A549 treated with AZD9567 at 1 μM for 4 hours (cell line): Measurements from ENCODE around the gene MUC21. TPM values are rescaled to one million over a fixed set of nuclear protein-coding genes. Genes with fewer than 3 reads are reported as not detected.

ENCODE experiments used
- total RNA-seq: library from RNA; stranded (reverse); fragments of 200-300 nt; extraction: Qiagen RNA extraction; gene quantifications from 5 replicates; pipeline ENCODE4 v1.2.3, GENCODE V29; 2022; ENCODE audit not compliant: insufficient read depth

MUC21 gene
- total RNA-seq = not detected in 5 replicates

DNA sequence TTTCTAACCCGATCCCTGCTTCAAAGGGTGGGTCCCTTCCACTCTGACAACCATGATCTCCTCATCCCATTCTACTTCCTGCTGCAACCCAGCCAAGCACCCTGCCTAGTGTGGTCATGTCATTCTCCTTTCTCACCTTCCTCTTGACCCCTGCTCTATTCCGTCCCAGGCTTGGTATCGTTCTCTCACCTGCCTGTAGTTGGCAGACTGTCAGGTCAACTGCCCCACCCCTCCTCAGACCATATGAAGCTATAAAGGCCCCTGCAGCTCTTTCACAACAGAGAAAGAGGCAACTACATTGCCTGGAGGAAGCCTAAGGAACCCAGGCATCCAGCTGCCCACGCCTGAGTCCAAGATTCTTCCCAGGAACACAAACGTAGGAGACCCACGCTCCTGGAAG is at the start of gene MUC21:
Gene MUC21, plus strand, starts transcription at position 280 of the 400 bp plus-strand sequence. CDS start 241 bp downstream, outside the sequence.

DNA sequence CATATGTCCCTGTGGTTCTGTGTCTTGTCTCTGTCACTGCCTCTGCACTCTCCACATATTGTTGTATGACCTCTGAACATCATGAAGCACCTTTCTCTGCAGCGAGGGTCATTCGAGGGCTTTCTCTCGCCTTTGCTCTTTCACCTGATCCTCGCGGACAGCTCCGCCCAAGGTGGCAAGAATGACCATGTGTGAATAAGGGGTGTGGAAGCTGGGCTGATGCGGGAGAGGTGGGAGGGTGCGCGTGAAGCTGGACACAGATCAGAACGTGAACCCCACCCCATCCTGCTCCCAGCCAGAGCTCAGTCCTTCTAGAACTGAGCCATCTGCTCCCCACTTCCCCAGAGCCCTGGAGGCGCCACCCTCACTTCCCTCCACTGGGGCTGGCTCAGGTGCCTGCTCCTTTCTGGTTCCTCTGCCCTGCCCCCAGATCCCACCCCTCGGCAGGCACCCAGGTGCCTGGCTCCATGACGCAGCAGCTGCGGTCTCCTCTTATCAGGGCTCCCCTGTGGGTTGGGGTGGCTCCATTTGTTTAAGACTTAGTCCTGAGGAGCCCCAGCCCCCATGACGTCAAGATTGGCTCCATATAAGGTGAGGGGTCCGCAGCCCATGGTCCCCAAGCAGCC is 43.0 kb upstream of the MUC21 start, which contains the start of gene MUCL3:
Gene MUCL3, plus strand, starts transcription at position 613 of the 626 bp plus-strand sequence. CDS start 27 bp downstream, outside the sequence.

DNA sequence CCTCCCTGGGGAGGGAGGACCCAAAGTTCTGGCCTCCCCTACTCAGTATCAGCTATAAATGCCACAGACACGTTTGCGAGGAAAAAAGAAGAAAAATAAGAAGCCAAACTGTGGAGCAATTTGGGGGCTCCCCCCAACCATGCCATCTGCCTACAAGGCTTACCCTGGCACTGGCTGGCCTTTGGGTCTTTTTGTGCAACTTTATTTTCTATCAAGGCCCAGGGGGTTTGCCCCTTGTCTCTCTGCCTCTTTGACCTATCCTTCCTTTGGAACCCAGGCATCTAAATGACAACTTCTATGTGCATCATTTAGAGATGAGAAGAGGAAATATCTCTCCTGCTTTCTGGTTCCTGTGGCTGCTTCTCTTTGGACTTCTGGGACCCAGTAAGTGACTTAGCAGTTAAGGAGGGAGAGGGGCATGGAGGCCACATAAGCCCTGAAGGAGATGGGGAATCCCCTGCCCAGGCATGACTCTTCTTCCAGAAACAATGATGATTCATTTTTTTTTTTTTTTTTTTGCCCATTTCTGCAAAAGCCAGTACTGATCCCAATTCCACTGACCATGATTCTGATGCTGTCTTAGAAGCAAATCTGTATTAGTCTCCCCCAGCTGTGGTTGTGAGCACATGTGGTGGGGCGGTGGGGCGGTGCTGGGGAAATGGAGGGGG is 27.0 kb downstream of the MUC21 start, which contains the start of gene MUC22:
Gene MUC22, plus strand, starts transcription at position 82 of the 668 bp plus-strand sequence. Its CDS starts 233 bp downstream, at position 315.

Other genes with a start within 250 kb of the MUC21 start
- 64.4 to 88.0 TPM (median 86.4 TPM) in 5 replicates for gene FLOT1, start 241.0 kb upstream of the MUC21 start, total RNA-seq
- gene IER3, start 239.2 kb upstream of the MUC21 start, total RNA-seq = 47.9 to 86.3 TPM (median 75.8 TPM) in 5 replicates
- 46.6 to 53.1 TPM (median 48.9 TPM) in 5 replicates for gene DDR1, start 99.2 kb upstream of the MUC21 start, total RNA-seq
- 15.7 to 20.4 TPM (median 19.1 TPM) in 5 replicates for gene GTF2H4, start 75.5 kb upstream of the MUC21 start, total RNA-seq
- 9.0 to 14.5 TPM (median 13.3 TPM) in 5 replicates for gene VARS2, start 69.5 kb upstream of the MUC21 start, total RNA-seq
- not detected in 5 replicates for gene SFTA2, start 51.5 kb upstream of the MUC21 start, total RNA-seq
- 0.03 to 0.06 TPM (median 0.05 TPM) in 4 of 5 replicates, not detected in the other for gene MUCL3, start 42.7 kb upstream of the MUC21 start, total RNA-seq
- gene MUC22, start 26.8 kb downstream of the MUC21 start, total RNA-seq = 0.01 to 0.02 TPM in 2 of 5 replicates, not detected in the others
- gene C6orf15, start 128.9 kb downstream of the MUC21 start, total RNA-seq = not detected in 5 replicates
- gene PSORS1C1, start 131.1 kb downstream of the MUC21 start, total RNA-seq = 3.5 to 6.1 TPM (median 4.7 TPM) in 4 of 5 replicates, not detected in the other
- 0.02 to 0.05 TPM (median 0.05 TPM) in 3 of 5 replicates, not detected in the others for gene CDSN, start 136.7 kb downstream of the MUC21 start, total RNA-seq
- gene PSORS1C2, start 155.3 kb downstream of the MUC21 start, total RNA-seq = not detected in 5 replicates
- gene CCHCR1, start 174.1 kb downstream of the MUC21 start, total RNA-seq = 6.7 to 9.0 TPM (median 6.9 TPM) in 5 replicates
- gene TCF19, start 174.9 kb downstream of the MUC21 start, total RNA-seq = 11.8 to 14.9 TPM (median 14.5 TPM) in 5 replicates
- gene POU5F1, start 187.0 kb downstream of the MUC21 start, total RNA-seq = 8.0 to 13.8 TPM (median 10.5 TPM) in 5 replicates